ENCODE results near the gene ANKHD1.

Gene ANKHD1, protein sequence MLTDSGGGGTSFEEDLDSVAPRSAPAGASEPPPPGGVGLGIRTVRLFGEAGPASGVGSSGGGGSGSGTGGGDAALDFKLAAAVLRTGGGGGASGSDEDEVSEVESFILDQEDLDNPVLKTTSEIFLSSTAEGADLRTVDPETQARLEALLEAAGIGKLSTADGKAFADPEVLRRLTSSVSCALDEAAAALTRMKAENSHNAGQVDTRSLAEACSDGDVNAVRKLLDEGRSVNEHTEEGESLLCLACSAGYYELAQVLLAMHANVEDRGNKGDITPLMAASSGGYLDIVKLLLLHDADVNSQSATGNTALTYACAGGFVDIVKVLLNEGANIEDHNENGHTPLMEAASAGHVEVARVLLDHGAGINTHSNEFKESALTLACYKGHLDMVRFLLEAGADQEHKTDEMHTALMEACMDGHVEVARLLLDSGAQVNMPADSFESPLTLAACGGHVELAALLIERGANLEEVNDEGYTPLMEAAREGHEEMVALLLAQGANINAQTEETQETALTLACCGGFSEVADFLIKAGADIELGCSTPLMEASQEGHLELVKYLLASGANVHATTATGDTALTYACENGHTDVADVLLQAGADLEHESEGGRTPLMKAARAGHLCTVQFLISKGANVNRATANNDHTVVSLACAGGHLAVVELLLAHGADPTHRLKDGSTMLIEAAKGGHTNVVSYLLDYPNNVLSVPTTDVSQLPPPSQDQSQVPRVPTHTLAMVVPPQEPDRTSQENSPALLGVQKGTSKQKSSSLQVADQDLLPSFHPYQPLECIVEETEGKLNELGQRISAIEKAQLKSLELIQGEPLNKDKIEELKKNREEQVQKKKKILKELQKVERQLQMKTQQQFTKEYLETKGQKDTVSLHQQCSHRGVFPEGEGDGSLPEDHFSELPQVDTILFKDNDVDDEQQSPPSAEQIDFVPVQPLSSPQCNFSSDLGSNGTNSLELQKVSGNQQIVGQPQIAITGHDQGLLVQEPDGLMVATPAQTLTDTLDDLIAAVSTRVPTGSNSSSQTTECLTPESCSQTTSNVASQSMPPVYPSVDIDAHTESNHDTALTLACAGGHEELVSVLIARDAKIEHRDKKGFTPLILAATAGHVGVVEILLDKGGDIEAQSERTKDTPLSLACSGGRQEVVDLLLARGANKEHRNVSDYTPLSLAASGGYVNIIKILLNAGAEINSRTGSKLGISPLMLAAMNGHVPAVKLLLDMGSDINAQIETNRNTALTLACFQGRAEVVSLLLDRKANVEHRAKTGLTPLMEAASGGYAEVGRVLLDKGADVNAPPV (N-terminal part only)

DNA sequence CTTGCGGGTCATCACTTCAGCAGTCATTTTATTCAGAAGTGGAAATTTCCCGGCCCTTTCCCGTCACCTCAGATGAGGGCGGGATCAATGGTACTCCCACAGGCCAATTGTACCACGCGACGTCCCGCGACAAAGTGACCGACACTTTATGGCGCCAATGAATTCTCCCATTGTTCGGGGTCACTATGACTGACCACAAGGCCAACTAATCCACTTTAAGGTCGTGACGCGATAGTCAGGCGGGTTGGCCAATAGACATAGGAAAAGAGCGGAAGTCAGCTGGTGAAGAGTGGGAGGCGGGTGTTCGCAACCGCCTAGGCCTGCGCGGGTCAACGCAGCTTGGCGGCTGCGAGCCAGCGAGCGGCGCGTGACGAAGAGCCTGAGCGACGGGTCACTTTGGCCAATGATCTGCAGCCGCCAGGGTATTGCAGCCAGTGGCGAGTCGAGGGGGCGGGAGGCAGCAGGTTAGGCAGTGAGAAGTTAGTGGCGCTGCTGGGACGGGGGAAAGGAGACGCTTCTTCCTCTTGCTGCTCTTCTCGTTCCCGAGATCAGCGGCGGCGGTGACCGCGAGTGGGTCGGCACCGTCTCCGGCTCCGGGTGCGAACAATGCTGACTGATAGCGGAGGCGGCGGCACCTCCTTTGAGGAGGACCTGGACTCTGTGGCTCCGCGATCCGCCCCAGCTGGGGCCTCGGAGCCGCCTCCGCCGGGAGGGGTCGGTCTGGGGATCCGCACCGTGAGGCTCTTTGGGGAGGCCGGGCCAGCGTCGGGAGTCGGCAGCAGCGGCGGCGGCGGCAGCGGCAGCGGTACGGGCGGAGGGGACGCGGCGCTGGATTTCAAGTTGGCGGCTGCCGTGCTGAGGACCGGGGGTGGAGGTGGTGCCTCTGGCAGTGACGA, at the start of gene ANKHD1:
Gene ANKHD1, plus strand, starts transcription at position 472 of the 896 bp plus-strand sequence. Its CDS starts 135 bp downstream, at position 607.
- peak; percentile 100 for DNase-seq

DNA sequence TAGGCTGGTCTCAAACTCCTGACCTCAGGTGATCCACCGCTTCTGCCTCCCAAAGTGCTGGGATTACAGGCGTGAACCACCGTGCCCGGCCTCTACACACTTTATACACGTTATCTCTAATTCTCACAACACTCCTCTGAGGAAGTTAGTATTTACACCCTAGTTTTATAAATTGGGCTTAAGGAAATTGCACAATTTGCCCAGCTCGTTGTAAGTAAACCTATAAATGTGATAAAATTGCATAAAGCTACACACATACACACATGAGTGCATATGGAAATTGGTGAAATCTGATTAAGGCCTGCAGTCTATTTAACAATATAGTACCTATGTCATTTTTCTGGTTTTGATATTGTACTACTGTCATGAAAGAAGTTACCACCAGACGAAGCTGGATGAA, 46.1 kb upstream of the ANKHD1 start:
- DNase-seq = no peak

DNA sequence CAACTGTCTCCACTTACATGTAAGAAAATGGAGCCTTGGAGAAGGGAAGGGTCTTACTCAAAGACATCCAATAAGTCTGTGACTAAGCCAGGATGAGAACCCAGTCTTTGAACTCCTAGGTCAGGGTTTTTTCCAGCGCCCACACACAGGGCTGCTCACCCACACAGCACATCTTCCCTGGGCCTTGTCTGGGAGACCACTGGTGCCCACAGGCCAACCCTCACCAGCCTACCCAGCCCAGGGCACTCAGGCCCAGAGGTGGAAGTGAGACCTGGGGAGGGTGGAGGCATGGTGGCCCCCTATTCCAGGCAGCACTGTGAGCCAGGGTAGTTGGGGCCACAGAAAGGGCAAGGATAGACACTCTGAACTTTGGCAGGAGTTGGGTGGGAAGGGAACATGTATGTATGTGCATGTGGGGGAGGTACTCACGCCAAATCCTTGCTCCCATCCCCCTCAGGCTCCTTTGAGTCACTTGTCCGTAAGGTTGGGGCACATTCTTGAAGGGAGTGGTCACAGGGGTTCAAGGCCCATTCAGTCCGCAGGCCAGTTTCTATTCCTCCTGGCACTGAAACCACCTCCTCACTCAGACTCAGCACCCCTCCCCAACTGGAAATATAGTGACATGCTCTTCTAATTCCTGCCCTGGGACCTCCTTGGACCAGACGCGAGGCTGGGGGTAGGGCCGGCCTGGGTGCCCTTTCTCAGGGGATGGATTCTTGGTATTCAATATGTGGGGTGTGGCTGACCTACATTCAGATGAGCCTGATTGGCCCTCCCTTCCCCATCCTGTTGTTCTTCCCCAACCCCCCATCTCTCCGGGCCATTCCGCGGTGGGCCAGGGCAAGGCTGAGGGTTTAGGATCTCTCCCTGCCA, 44.5 kb upstream of the ANKHD1 start:
- DNase-seq = no peak

GRCh38 chr5:140357726-140358093, 43.9 kb upstream of the ANKHD1 start:
- peak; percentile 71 for DNase-seq

DNA sequence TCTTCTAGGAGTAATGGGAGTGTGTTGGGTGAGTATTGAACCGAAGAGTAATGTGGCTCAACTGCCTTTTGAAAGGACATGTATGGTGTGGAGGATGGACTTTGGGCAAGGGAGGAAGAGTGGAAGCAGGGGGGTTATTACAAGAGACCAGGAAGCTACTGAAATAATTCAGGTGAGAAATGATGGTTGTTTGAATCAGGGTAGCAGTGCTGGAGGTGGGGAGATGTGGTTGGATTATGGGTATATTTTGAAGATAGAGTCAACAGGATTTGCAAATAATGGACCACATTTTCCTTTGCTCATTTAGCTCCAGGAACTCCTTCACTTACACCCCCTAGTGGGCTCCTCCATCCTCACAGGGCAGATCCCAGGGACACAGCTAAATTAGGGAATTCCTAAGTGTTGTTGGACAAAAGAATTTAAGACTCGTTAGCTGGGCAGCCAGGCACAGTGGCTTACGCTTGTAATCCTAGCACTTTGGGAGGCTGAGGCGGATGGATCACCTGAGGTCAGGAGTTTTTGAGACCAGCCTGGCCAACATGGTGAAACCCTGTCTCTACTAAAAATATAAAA, 42.8 kb upstream of the ANKHD1 start:
- no peak for DNase-seq

DNA sequence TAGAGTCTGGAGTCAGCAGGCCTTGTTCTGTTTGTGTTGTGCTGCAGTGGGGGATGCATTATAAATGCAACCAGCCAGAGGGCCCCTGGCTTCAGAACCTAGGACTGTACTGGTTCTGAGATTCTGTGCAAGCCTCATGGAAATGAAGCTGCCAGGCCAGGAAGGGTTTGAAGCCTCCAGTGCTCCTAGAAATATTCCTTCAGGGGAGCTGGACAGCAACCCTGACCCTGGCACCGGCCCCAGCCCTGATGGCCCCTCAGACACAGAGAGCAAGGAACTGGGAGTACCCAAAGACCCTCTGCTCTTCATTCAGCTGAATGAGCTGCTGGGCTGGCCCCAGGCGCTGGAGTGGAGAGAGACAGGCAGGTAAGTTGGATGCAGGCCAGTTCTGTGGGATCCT, 41.5 kb upstream of the ANKHD1 start, which contains the start of gene SLC4A9:
Gene SLC4A9, plus strand, starts transcription at position 94 of the 400 bp plus-strand sequence. Its CDS starts 43 bp downstream, at position 137.
- no peak for DNase-seq

- DNase-seq = no peak
Observed at GRCh38 chr5:140360681-140361479, 40.8 kb upstream of the ANKHD1 start.

- no peak for DNase-seq
Observed at GRCh38 chr5:140361901-140362300, 39.7 kb upstream of the ANKHD1 start.

GRCh38 chr5:140362311-140362710, 39.3 kb upstream of the ANKHD1 start:
- no peak for DNase-seq

DNA sequence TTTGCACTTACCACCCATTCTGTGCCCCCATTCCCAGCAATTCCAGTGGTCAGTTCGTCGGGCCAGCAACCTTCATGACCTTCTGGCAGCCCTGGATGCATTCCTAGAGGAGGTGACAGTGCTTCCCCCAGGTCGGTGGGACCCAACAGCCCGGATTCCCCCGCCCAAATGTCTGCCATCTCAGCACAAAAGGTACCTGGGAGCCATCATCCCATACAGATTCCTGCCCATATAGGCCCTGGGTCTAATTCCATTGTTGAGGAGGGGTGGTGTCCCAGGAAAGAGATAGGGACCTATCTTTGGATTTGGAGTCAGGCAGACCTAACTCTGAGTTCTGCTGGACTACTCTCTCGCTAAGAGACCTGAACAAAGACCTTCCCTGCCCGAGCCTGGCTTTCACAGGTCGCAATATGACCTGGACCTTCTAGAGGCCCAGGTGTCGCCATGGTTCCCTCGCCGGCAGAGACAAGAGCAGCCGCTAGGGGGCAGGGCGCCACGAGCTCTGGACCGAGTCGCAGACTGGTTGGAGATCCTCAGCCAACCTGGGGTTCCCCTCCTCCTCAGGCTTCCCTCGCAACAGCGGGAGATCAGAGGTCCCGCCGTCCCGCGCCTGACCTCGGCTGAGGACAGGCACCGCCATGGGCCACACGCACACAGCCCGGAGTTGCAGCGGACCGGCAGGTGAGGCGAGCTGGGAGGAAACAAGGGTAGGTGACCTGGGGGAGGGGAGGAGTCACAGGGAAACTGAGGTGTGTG, 38.6 kb upstream of the ANKHD1 start:
- peak; percentile 56 for DNase-seq

DNA sequence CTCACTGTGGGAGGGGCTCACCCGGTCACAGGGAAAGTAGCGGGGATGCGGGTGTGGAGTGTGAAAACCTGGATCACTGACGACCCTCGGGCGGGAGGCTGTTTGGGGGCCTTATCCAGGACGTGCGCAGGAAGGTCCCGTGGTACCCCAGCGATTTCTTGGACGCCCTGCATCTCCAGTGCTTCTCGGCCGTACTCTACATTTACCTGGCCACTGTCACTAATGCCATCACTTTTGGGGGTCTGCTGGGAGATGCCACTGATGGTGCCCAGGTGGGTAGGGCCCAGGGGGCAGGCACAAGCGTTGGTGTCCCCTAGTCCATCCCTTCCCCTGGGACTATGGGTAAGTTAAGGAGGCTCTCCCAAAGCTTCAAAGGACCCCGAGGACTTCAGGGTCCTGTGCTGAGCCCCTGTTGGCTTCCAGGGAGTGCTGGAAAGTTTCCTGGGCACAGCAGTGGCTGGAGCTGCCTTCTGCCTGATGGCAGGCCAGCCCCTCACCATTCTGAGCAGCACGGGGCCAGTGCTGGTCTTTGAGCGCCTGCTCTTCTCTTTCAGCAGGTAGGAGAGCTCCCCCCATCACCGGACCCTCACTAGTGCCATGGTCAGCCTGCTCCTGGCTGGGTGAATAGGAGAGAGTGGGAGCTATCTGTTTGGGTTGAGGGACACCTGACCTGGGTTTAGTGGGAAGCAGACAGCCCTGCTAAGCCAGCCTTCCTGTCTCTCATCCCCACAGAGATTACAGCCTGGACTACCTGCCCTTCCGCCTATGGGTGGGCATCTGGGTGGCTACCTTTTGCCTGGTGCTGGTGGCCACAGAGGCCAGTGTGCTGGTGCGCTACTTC, 37.8 kb upstream of the ANKHD1 start:
- no peak for DNase-seq

DNA sequence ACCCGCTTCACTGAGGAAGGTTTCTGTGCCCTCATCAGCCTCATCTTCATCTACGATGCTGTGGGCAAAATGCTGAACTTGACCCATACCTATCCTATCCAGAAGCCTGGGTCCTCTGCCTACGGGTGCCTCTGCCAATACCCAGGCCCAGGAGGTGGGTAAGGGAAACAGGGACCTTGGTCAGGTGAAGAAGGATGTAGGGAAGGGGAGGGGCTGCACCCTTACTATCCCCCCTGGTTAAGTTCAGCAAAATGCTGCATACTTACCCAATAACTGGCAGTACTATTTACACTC, 37.2 kb upstream of the ANKHD1 start:
- DNase-seq = no peak

DNA sequence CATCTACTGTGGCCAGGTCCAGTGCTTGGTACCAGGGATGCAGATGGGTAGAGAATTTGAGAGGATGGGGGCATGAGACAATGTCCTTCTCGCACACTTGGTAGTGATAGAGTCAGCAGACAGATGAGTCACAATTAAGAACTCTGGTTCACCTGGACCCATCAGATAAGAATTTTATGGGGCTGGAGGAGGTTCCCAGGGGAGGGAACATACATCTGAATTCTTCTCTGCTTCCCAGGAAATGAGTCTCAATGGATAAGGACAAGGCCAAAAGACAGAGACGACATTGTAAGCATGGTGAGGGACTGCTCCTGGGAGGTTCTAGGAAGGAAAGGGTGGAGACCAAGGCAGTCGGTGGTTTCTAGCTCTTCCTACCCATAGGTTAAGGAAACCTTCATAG, 36.4 kb upstream of the ANKHD1 start:
- no peak for DNase-seq

DNA sequence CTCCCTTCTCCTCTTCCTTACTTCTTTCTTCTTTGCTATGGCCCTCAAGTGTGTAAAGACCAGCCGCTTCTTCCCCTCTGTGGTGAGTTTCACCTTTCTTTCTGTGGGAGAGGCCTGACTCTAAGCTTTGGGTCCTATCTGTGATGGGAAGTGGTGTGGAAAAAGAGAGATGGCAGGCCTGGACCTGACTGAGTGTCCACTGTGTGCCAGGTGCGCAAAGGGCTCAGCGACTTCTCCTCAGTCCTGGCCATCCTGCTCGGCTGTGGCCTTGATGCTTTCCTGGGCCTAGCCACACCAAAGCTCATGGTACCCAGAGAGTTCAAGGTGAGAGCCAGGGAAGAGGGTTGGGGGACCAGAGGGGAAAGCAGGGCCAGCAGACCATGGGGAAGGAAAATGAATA, 35.7 kb upstream of the ANKHD1 start:
- no peak for DNase-seq

- no peak for DNase-seq
Observed at GRCh38 chr5:140366589-140367255, 34.9 kb upstream of the ANKHD1 start.

GRCh38 chr5:140367256-140368013, 34.2 kb upstream of the ANKHD1 start:
- no peak for DNase-seq
